GM21529 (cell line): Measurements from ENCODE around the gene GATM.

Experiments
- ATAC-seq: cut with Tn5 transposase; IDR thresholded peaks from one replicate; pipeline ENCODE4 v1.9.1; 2021; ENCODE audit not compliant: unreplicated experiment

Gene GATM, protein sequence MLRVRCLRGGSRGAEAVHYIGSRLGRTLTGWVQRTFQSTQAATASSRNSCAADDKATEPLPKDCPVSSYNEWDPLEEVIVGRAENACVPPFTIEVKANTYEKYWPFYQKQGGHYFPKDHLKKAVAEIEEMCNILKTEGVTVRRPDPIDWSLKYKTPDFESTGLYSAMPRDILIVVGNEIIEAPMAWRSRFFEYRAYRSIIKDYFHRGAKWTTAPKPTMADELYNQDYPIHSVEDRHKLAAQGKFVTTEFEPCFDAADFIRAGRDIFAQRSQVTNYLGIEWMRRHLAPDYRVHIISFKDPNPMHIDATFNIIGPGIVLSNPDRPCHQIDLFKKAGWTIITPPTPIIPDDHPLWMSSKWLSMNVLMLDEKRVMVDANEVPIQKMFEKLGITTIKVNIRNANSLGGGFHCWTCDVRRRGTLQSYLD

DNA sequence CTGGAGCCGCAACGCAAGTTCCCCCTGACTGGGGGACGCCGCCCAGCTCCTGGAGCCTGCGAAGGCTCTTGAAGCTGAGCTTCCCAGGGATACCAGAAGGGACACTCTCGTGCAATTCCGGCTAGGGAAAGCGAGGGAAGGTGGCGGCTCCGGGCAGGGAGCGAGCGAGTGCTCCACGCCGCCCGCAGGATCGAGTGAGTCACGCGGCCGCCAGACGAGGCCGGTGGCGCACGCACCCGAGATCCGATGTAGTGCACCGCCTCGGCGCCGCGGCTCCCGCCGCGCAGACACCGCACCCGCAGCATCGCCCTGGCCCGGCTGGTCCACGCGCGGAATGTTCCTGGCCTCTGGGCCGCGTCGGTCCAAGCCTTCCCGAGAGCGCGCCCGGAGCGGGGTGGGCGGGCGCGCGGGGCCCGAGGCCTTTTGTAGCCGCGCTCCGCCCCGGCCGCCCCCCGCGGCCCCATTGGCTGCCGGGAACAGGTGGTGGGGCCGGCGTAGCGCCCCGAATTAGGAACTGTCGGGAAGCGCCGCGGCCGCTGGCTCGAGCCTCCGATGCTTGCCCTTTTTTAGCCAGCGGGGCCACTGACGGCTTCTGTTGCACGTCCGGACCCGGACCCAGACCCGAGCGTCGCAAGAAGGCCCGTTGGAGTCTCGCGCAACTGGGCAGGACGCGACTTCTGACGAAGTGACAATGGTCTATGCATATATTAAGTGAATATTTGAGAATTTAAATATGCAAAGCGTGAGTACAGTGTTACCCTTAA, at the start of gene GATM:
TSS of gene GATM (minus strand) at position 396 of the 764 bp plus-strand sequence. CDS start at position 305, 91 bp downstream.
- peak; percentile 82 for ATAC-seq

DNA sequence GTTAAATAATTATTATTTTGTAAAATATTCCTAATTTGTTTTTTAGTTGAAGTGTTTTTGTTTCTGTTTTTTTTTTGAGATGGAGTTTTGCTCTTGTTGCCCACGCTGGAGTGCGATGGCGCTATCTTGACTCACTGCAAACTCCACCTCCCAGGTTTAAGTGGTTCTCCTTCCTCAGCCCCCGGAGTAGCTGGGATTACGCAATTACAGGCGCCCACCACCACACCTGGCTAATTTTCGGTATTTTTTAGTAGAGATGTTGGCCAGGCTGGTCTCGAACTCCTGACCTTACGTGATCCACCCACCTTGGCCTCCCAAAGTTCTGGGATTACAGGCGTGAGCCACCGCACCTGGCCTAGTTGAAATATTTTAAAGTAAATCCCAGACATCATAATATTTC, 48.7 kb upstream of the GATM start:
- ATAC-seq: no peak

DNA sequence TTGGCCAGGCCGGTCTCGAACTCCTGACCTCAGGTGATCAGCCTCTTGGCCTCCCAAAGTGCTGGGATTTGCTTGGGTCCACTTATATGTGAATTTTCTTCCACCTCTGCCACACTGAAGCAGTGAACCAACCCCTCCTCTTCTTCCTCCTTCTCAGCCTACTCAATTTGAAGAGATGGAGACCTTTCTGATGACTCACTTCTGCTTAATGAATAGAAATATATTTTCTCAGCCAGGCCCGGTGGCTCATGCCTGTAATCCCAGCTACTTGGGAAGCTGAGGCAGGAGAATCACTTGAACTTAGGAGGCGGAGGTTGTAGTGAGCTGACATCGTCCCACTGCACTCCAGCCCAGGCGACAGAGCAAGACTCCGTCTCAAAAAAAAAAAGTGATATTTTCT, 46.8 kb upstream of the GATM start:
- no peak for ATAC-seq

DNA sequence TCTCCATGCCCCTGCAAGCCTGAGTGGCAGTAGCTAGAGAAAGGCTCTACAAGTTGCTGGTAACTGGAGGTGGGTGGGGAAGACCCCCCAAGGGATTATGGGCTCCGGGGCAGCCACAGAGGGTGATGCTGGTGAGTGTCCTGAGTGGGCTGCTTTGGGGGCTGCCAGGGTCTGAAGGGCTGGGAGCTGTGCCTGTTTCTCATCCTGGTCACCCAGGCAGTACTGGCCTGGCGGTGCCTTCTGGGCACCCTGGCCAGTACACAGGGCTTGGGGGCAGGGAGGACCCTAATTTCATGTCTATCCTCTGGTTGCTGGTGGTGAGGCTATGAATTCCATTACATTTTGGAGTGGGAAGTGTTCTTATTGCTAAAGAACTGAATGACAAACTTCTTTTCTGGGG, 46.1 kb upstream of the GATM start:
- no peak for ATAC-seq

DNA sequence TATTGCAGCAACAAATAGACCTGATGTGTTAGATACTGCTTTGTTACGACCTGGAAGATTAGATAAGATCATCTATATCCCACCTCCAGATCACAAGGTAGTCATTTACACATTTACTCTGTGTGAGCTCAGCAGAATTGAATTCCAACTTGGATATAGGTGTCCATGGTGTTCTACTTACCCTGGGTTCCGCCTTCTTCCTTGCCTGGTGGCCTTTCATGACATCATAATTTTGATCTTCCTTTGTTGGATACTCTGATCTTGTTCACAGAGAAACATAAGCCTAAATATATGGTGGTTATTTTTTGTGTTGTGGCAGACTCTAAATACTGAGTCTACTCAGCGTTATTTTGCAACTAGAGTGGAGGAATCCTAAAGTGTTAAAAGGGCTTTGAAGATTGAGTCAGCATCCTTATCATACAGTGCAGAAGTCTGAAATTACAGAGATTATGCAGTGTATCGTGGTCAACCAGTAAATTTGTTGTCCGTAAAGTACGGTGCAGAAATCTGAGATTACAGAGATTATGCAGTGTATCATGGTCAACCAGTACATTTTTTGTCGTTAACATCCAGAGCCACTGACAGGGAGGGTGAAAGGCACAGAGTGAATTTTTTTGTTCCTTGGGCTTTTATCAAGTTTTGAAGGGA, 39.1 kb upstream of the GATM start:
- no peak for ATAC-seq

DNA sequence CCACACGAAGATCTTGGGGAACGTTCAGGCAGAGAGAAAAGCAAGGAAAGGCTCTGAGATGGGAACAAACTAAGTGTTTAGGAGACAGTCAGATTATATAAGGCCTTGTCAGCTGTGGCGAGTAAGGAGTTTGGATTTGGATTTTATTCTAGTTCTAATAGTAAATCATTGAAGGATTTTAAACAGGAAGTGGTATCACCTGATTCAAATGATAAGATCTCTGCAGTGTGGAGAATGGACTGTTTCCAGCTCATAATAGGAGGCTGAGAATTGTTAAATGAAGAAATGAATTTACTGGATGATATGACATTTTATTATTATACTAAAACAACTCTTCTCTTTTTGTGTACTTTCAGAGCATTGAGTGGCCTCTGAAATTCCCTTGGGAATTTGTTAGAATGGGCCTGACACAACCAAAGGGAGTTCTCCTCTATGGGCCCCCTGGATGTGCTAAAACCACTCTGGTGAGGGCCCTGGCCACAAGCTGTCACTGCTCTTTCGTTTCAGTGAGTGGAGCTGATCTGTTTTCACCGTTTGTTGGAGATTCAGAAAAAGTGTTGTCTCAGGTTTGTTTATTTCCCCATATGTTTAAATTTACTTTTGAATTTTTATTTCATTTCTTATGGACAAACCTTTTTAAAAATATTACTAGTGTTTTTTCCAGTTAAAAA, 36.0 kb upstream of the GATM start:
- no peak for ATAC-seq

DNA sequence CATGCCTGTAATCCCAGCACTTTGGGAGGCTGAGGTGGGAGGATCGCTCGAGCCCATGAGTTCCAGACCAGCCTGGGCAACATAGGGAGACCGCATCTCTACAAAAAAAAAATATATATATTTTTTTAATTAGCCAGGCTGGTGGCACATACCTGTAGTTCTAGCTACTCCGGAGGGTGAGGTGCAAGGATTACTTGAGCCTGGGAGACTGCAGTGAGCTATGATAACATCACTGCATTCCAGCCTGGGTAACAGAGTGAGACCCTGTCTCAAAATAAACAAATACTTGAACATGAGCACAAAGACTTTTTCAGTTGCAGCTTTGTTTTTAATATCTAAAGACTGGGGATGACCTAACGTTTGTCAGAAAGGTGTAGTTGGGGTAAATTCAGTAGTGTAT, 31.3 kb upstream of the GATM start:
- ATAC-seq: no peak

DNA sequence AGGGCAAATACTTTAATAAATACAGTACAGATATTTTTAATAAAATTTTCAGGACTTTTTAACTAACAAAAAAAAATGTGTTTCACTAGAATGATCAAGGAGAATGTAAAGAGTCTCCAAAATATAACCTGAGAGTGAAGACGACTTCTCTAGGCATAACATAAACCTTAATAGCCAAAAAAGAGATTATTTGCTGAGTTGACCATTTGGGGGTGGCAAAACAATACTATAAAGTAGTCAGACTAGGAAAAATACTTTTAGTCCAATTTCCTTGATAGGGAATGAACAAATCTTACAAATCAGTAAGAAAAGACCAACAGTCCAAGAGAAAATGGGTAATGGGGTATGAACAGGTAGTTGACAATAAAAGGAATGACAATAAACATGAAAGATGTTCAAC, 29.4 kb upstream of the GATM start:
- no peak for ATAC-seq

DNA sequence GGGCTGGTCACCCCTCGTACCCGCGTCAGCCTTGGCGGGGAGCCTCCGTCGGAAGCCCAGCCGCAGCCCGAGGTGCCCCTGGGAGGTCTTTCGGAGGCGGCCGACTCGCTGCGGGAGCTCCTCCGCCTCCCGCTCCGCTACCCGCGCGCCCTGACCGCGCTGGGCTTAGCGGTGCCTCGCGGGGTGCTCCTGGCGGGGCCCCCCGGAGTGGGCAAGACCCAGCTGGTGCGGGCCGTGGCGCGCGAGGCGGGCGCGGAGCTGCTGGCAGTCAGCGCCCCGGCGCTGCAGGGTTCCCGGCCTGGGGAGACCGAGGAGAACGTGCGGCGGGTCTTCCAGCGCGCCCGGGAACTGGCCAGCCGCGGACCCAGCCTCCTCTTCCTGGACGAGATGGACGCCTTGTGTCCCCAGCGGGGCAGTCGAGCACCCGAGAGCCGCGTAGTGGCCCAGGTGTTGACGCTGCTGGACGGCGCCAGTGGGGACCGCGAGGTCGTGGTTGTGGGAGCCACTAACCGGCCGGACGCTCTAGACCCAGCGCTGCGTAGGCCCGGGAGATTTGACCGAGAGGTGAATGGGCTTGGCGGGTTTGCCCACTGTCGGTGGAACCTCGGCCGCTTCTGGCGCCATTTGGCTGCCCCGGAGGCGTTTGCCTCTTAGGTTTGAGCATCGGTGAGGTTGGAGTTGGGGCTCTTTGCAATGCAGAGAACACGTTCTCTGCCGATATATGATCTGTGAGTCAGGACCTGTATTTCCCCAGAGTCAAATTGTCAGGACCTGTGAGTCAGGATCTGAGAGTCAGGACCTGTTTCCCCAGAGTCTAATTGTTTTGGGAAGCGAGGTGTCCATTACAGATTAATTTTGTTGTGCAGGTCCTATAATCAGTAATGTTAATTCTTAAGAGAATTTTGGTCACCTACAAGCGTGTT, 24.9 kb upstream of the GATM start:
- peak; percentile 31 for ATAC-seq

DNA sequence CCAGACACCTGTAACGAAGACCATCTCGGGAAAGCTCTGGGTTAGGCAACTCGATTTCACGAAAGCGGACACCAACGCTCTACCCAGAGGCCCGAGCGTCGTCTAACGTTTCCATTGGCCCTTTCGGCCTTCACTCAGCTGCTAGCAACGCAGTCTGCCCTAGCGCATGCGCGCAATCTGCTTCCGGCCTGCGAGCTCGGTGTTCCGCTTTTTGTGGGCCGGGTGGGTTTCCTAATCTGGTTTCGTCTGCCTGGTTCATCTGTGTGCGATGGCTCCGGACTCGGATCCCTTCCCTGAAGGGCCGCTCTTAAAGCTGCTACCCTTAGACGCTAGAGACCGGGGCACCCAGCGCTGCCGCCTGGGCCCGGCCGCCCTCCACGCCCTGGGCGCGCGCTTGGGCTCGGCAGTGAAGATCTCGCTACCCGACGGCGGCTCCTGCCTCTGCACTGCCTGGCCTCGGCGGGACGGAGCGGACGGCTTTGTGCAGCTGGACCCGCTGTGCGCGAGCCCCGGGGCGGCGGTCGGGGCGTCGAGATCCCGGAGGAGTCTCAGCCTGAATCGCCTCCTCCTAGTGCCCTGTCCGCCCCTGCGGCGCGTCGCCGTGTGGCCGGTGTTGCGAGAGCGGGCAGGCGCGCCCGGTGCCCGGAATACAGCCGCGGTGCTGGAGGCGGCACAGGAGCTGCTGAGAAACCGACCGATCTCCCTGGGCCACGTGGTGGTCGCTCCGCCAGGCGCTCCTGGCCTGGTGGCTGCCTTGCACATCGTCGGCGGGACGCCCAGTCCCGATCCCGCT, 24.0 kb upstream of the GATM start:
- ATAC-seq: peak; percentile 83

DNA sequence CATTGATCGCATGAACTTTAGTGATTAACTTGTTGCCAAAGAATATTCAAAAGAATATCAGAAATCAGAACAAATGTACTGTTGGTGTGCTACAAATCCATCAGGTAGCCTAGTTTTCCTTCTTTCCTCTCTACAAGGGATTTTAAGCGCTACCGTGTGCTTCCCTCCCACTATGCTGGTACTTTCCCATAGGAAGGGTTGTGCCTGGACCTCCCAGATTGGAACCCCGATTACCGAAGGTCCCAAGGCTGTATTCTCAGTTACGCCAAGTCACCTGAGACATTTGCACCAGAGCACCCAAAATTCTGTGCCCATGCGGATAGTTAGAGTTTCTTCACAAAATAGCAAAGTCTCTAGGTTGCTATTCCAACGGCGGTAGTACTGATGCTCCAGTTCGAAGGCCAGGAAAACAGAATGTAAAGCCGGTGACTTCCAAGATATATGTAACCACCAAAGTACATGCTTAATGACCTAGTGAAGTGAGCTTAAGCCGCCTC, 23.4 kb upstream of the GATM start:
- no peak for ATAC-seq

DNA sequence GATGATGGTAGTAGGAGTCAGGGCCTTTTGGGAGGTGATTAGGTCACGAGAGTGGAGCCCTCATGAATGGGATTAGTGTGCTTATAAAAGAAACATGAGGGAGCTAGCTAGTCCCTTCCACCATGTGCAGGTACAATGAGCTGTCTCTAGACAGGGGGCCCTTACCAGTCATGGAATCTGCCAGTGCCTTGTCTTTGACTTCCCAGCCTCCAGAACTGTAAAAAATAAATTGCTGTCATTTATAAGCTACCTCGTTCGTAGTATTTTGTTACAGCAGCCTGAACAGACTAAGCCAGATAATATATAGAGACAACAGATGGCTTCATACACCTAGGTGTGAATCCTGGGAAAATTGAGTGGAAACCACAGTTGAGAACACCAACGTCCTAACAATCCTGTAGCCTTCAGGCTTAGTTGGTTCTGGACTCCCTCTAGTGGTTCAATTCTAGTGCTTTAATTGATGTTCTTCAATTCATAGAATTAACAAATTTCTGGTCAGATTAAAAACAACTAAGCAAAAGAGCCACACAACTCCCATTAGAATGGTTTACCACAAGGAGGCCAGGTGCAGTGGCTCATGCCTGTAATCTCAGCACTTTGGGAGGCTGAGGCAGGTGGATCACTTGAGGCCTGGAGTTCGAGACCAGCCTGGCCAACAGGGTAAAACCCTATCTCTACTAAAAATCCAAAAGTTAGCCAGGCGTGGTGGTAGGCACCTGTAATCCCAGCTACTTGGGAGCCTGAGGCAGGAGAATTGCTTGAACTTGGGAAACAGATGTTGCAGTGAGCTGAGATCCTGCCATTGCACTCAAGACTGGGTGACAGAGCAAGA, 21.3 kb upstream of the GATM start:
- no peak for ATAC-seq

DNA sequence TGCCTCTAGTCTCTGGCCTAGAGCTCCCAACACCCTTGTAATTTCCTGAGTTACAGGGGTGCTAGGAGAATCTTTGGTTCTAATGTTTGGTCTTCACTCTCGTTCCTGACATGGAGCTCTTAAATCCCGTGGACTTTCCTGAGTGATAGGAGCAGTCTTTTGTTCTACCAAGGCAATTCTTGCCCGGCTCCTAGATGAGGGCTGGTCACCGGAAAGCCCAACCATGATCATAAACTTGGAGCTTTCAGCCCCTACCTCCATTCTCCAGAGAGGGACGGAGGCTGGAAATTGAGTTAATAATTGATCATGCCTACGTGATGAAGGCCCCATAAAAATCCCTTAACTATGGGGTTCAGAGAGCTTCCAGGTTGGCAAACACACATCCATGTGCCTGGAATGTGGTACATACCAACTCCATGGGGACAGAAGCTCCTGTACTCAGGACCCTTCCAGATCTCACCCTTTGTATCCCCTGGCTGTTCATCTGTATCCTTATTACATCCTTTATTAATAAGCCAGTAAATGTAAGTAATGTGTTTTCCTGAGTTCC, 18.8 kb upstream of the GATM start:
- ATAC-seq: no peak

DNA sequence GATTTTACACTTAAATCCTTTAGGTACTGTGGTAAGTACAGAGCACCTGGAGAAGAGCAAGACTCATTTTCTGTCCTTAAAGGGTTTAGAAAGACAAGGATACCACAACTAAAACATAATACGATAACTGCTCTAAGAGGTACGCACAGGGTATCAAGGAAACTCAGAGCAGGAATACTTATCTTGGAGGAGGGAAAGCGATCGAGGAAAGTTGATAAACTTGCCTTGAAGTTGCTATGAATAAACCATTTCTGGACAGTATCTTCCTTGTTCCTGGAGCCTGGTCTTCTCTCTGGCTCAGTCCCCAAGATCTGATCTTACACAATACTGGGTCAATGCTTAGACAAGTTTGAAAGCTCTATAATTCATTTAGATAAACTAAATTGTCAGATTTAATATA, 17.6 kb upstream of the GATM start:
- no peak for ATAC-seq

DNA sequence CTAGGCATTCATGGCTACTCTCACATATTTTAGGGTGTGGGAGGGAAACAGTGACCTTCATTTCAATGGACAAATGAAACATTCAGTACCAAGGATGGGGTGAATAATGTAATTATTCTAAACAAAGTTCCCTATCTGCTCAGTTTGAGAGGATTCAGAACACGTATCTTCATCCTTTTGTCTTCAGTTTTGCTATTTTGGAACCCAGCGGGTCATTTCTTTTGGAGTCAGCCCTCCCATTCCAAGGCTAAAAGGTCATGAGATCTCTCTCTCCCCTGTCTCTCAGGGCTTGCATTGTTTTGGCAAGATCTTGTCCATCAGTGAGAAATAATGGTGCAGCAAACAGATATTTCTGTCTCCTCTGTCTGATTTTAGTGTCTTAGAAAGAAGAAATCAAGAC, 16.3 kb upstream of the GATM start:
- ATAC-seq: no peak

DNA sequence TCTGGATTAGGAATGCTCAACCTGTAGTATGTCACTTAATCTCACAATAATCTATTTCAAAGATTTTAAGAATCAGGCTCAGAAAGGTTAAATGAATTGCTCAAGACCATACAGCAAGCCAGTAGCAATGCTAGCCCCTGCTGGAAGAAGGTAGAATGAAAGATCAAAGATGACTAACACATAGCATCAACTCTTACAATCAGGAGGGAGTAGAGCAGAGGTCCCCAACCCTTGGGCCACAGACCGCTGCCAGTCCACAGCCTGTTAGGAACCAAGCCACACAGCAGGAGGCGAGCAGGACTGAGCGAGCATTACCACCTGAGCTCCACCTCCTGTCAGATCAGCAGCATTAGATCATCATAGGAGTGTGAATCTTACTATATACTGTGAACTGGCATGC, 15.5 kb upstream of the GATM start:
- ATAC-seq: no peak

DNA sequence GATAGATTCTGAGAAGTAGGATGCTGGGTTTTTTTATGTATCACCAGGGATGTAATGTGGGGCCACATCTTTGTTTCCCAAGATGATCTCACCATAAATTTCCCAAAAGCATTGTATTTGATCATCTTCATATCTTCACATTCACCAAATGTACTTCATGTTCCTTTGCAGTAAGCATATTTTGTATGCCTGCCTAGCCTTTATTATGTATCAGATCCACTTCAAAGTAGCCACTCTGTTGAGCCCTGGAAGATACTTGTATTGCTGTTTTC, 14.2 kb upstream of the GATM start:
- ATAC-seq: no peak
